Epidermal melanocyte (primary cell): Measurements from ENCODE around the gene CXCL12.

Experiments used
- DNase-seq: peaks from one replicate; pipeline ENCODE4 v3.0.0; 2011; ENCODE audit warnings: low spot score; ENCODE audit not compliant: insufficient read length

Gene CXCL12

GRCh38 chr10:44399659-44400451, 15.0 kb upstream of the CXCL12 start:
- no peak for DNase-seq

GRCh38 chr10:44398747-44399658, 14.1 kb upstream of the CXCL12 start:
- no peak for DNase-seq

- no peak for DNase-seq
Measured at GRCh38 chr10:44398271-44398670, 13.4 kb upstream of the CXCL12 start.

GRCh38 chr10:44397476-44398225, 12.8 kb upstream of the CXCL12 start:
- no peak for DNase-seq

- no peak for DNase-seq
Measured at GRCh38 chr10:44396671-44397191, 11.8 kb upstream of the CXCL12 start.

- no peak for DNase-seq
Measured at GRCh38 chr10:44395902-44396670, 11.2 kb upstream of the CXCL12 start.

- no peak for DNase-seq
Measured at GRCh38 chr10:44395396-44395795, 10.5 kb upstream of the CXCL12 start.

GRCh38 chr10:44394696-44395381, 9.9 kb upstream of the CXCL12 start:
- no peak for DNase-seq

- no peak for DNase-seq
Measured at GRCh38 chr10:44393834-44394547, 9.1 kb upstream of the CXCL12 start.

- peak; percentile 46 for DNase-seq
Measured at GRCh38 chr10:44393051-44393630, 8.2 kb upstream of the CXCL12 start.

- no peak for DNase-seq
Measured at GRCh38 chr10:44392420-44392819, 7.5 kb upstream of the CXCL12 start.

- DNase-seq = no peak
Measured at GRCh38 chr10:44391981-44392380, 7.1 kb upstream of the CXCL12 start.

- no peak for DNase-seq
Measured at GRCh38 chr10:44390585-44391072, 5.7 kb upstream of the CXCL12 start.

- DNase-seq = no peak
Measured at GRCh38 chr10:44389556-44389955, 4.7 kb upstream of the CXCL12 start.

- no peak for DNase-seq
Measured at GRCh38 chr10:44389150-44389549, 4.3 kb upstream of the CXCL12 start.

GRCh38 chr10:44388641-44389040, 3.7 kb upstream of the CXCL12 start:
- no peak for DNase-seq

- no peak for DNase-seq
Measured at GRCh38 chr10:44387853-44388251, 3.0 kb upstream of the CXCL12 start.

- DNase-seq = peak; percentile 83
Measured at GRCh38 chr10:44386546-44387052, 1.7 kb upstream of the CXCL12 start.
